NCI-H1105 treated with DMSO at 0.1 percent for 48 hours (cell line): ENCODE results near the gene NCOA3.

Experiments used
- DNase-seq: peaks from one replicate; lab custom pipeline; 2025; lab: John Stamatoyannopoulos, UW

NCOA3 gene

DNA sequence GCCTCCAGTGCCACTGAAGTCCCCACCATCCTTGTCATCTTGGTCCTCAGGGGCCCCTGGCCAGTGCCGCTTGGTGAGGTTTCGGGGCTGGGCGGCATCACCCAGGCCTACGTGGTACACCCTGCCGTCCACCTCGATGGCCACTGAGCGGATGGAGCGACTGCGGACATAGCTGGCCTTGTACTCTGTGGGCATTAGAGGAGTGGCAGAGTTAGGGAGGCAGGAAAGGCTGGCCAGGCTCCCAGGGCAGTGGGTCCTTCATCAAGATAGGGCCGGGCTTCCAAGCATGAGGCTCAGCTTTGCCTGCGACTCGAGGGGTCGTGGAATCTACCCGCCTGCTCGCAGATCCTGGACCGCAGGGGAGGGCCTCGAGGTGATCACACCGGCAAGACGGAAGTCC, 164.6 kb downstream of the NCOA3 start:
- DNase-seq: no peak

DNA sequence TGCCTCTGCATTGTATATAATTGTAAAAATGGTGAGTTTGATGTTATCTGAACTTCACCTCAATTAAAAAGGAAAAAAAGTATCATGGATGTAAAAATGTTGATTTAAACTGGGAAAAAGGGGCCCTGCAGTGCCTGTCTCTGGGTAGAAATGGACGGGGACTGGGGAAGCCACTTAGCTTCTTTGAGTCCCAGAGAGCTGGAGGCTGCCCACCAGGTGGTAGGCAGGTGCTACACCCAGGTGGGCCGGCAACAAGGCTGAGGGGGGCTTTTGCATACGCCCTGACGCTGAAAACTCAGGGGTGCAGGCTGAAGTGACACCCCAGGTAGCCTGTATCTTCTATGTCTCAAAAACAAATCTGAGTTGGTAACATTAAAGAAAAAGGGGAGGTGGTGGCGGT, 165.4 kb downstream of the NCOA3 start:
- no peak for DNase-seq

DNA sequence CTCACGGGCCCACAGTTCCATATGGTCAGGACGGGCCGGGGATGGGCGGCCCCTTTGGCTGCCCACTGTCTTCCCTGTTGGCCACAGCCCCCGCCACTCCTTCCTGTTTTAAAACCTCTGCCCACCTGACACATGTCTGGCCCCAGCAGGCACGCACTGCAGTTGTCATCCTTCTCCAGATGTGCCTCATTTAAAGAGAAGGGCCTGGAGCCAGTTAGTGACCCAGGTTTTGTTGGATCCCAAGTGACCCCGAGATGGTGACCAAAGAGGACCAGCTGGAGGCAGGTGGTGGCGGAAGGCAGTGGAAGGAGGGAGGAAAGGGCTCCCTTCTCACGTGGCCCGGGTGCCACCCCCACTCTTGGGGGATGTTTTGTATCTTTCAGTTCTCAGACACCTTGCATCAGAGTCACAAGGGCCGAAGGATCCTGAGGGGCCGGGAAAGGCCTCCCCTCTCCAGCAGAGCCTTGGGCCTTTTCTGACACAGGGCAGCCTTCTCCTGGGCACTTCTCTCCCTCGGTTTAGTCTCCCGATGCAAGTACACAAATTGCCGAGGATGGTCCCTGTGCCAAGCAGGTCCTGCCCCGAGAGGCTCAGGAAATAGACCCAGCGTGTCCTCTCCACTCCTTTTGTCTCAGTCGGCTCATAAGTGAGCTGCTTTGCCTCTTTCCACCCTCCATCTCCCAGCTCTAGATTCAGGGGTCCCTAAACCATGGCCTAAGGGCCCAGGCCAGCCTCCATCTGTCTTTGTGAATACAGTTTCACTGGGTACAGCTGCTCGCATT, 166.0 kb downstream of the NCOA3 start:
- no peak for DNase-seq

DNA sequence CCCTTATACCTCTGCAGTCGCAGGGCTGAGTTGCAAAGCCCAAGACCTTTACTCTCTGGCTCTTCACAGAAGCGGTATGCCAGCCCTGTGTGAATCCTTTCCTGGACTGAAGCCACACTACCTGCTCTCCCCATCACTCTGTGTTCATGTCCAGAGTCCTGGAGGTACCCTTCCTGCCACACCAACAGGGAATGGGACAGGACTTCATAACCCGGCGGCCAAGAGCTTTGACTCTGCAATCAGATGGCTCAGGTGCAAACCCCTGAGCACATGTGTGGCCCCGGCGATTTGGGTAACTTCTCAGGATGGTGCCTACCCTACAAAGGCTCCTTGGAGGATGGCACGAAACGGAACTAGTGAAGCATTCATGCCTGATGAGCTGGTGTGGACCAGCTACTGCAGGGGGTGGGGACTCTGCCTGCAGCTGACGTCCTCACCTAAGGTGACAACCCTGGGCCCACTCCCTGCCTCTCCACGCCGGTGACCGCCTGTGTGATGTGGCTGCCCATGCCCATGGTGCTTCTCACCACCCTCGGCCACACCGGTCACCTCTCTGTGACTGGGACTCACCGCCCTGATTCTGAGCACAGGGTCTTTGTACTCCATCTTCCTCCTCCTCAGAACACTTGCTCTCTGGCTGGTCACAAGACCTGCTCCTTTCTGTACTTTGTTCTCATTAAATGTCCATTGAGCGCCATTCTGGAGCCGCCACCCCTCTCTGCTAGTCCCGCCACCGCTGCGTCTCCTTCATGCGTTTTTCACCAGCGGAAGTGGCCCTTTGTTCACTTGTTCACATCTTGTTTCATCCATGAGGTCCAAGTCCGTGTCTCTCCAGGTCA, 166.8 kb downstream of the NCOA3 start:
- DNase-seq: no peak

DNA sequence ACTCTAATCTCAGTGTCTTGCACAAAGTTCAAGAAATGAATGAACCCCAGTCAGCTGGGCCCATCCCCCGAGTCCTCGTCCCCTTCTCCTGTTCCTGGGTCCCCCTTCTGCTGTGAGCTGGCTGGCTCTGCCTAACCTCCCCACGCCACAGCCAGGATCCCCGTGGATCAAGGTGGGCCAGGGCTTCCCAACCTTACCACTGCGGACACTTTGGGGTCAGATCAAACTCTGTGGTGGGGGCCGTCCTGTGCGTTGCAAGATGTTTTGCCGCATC, 167.4 kb downstream of the NCOA3 start:
- DNase-seq: no peak

DNA sequence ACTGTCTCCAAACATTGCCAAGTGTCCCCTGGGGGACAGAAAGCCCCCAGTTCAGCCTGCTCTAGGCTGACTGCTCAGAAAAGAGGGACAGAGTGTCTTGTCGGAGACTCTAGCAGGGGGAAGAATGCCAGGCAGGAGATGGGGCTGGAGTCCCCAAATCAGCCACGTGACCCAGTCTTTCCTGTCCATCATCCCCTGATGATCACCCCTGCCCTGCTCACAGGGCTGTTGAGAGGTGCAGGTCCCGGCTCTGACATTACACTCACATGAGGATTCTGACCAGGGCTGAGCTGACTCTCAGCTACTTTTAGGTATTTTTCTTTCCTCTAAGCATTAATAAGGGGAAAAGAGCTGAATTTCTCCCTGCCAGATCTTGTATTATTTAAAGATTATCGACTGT, 167.8 kb downstream of the NCOA3 start:
- no peak for DNase-seq

DNA sequence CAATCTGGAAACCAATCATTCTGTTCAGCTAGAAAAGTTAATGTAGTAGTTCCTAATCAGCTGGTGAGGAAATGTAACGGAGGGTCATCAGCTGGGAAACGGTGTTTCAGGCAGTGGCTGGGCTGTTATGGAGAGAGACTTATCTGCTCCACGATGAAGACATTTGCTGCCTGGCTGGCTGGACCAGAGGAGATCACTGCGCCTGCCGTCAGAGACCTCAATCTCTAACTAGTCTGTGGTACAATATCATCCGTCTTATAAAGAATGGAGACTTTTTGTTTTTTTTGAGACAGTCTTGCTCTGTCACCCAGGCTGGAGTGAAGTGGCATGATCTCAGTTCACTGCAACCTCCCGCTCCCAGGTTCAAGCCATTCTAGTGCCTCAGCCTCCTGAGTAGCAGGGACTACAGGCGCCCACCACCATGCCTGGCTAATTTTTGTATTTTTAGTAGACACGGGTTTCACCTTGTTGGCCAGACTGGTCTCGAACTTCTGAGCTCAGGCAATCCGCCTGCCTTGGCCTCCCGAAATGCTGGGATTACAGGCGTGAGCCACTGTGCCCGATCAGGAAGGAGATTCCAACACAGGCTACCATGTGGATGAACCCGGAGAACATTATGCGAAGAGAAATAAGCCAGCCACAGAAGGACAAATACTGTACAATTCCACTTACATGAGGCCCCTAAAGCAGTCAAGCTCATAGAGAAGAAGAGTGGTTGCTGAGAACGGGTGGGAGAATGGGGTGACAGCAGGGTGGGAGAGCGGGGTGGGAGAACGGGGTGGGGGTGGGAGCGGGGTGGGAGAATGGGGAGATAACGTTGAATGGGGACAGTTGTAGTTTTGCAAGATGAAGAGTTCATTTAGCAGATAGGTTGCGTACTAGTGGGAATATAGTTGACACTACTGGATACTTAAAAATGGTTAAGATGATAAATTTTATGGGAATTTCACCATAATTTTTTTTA, 168.5 kb downstream of the NCOA3 start:
- DNase-seq: no peak

DNA sequence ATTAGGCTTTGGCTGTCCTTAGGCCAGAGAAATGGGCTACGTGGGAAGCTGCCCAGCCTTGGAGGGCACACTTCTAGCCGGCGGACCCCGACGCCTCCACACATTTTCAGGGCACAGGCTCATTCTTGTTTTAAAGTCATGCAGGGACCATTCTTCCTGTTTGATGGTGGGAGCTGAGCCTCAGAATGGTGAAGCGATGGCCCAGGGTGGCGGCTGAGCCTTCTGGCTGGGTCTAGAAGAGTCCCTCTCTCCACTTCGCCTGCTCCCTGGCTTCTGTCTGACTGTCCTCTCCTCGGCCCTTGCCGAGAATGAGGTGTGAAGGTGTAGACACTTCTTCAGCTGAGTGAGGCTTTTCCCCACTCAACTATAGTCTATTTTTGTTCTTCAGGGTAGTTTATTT, 169.2 kb downstream of the NCOA3 start:
- DNase-seq: no peak

DNA sequence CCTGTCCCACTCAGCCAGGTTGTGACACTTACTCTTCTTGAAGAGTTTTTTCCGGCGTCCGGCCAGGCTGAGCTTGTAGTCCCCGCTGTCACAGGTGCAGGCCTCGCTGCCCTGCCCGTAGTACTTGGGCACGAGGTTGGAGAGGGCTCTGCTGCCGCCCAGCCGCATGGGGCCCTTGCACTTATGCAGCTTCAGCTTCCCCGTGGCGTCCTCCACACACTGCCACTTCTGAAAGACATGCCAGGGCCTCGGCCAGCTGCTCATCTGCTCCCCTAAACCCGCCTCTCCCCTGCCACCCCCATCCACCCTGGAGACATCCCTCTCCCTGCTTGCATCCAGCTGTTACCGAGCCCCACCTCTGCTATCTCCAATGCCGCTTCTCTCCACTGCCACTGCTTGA, 170.5 kb downstream of the NCOA3 start:
- DNase-seq: no peak

DNA sequence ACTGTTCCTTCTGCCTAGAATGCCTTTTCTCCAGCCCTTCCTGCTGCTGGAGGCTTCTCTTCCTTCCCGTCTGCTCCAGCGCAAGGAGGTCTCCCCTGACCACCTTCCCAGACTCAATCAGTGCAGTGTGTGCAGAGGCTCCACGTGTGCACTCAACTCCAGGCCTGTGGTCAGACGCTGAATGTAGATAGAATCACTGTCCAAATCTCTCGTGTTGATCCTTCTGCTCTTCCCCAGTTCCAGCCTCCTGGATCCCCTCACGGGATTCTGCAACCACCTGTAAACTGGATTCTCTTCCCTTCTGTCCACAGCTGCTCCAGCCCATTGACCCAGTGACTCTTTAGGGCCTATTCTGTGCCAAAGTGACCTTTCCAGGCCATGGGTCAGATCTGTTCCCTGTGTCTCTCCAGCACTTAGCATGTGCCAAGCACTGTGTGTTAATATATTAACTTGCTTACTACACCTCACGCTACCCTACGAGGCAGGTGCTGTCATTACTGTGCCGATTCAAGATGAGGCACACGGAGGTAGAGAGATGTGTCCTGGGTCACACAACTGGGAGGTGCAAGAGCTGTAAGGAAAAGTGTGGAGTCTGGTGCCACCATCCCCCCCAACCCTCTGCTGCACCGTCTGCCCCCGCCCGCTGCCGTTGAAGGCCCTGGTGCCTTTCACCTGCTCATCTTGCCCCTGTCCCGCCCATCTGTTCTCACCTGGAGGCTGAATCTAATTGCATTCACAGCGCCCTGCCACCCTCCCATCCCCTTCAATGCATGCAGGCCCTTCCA, 171.4 kb downstream of the NCOA3 start:
- DNase-seq: no peak

DNA sequence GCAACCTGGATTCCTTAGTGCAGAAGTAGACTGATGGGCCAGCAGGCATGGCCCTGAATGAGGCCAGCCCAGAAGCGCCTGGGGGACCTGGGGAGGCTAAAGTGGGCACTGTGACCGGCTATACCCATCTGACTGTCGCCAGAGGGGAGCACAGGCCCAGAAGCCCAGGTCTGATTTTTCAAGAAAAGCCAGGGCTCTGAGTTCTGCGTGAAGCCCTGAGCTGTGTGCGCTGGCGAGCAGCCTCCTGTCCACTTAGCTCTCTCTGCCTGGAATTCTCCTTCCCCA, 171.9 kb downstream of the NCOA3 start:
- DNase-seq: no peak

DNA sequence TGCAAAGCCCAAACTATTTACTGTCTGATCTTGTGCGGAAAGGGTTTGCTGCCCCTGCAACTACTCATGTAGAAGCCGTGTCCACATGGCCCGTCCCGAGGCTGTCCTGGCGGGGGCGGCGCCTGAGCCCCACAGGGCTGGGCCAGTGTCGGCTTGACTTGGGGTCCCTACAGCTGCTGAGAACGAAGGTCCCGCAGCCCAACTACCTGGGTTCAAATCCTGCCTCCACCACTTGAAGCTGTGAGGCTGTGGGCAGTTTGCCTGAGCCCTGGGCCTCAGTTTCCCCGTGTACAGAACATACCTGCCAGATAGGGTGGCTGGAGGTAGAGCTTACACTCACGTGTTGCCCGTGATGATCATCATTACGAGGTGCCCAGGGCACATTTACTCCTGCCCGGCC, 172.5 kb downstream of the NCOA3 start:
- no peak for DNase-seq

DNA sequence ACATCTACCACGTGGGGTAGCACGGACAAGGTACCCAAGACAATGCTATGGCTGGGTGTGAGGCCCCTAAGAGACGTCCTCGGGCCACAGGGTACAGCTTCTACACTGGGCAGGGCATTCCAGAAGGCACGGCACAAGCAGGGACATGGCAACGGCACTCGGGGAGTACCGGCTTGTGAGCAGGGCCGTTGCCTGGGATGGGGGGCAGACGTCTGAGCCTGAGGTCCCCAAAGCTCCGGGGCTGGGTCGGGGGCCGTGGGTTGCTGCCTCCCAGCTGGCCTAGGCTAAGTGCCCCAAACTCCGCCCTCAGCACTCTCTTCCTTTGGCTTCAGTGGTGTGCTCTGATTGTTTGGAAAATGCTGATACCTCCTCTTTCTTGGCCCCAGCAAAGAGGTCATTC, 173.0 kb downstream of the NCOA3 start:
- DNase-seq: no peak

DNA sequence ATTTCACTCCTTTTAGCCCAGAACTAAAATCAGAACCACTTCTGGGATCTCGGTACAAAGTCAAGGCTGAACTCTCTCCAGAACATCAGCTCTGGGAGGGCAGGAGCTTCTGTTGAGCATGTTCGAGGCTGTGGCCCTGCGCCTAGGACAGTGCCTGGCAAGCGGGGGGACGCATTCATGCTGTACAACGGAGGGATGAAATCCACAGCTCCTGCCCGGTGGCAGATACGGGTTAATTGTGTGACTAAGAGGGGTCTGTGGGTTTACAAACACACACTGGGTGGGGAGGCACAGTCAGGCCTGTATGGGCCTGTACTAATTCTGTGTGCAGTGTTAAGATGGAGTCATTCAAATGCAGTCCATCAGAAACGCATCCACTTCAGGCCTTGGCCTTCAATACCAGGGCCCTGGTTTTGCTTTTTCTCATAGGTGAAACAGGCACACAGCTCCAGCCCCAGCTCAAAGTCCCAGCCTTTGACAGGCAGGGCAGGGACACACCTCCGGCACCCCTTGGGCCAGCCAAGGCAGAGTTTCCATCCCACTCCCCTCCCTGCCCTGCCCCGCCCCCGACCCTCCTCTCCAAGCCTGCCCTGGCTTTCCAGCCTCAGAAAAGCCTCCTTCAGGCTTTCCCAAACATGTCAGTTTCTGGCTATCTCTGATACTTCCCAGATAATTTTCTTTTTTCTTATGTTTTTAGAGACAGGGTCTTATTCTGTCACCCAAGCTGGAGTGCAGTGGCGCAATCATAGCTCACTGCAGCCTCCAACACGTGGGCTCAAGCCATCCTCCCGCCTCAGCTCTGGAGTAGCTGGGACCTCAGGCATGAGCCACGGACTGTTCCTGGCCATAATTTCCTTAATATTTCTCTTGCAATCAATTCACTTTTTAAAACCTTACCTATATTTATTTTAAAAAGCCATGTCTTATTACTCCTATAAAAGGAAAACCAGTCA, 173.8 kb downstream of the NCOA3 start:
- DNase-seq: no peak

DNA sequence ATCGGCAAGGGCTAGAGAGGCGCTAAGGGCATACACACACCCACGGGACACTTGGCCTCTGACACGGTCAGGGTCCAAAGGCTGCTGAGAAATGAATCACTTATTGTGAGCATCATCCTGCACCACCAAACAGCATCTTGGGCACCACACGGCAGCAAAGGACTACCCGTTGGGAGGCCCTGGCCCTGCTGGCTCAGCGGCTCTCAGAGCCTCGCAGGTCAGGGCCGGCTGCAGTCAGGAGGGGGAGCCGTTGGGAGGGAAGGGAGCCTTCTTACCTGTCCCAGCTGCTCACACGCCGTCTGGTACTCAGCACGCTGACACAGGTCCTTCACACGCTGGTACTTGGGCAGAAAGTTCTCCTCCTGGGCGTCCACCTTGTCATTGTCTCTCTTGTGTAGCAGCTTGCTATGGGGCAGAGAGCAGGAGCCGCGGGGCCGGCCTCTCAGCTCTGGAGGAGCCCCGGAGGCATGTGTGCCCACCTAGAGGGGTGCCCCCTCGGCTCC, 174.6 kb downstream of the NCOA3 start:
- DNase-seq: no peak

DNA sequence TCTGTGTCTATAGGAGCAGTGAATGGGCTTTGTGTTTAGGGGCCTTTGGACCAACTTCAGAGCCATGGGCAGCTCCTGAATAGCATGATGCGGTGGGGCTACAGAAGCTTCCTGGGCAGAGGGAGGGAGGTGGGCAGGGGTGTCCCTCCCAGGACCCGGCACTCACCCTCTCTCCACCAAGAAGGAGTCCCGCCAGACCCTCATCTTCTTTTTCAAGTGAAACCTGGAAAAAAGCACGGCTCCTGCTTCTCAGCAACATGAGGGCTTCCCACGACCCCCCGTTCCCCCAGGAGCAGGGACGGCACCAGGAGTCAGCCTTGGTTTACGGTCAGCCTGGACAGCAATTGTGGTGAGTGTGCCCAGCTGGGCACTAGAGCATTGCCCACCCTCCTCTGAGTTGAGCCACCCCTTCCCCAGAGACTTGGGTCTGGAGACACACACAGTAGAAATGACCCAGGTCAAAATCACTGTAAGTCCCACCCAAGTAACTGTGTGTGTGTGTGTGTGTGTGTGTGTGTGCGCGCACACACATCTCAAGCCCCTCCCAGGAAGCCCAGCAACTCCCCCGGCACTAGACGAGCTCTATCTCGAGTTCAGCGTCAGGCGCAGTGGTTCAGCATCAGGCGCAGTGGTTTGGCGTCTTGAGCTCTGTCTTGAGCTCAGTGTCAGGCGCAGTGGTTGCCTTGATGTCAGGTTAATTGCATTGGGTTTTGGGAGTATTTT, 175.4 kb downstream of the NCOA3 start:
- DNase-seq: no peak

DNA sequence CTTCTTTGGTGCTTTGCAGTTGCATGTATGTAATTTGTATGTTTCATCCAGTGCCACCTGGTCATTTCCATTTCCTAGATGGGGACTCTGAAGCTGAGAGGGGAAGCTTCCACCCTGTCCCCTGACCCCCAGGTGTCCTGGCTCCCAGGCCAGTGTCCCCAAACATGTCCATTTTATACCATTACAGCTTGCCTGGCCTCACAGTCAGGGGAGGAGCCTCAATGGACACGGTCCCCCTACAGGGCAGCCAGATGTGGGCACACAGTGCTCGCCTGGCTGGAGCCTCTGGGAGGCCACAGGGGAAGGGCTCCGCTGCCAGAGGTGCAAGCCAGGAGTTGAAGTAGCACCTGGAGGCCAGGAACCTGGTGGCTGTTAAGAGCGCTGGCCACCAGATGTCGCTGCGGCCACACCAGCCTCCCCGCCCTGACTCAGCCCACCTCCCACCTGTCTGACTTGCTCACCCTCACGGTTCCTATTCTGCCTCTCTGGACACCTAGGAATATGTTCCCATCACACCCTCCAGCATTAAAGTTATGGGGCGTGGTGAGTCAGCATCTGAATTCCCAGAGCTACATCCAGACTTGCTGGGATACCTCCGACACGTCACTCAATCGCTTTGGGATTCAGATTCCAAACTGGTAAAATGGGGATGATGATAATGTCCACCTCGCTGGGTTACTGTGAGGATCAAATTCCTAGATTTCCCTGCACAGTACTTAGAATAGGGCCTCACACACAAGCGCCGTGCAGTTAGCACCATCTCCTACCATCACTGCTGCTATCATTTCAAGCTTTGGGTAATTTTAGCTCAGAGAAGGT, 176.2 kb downstream of the NCOA3 start:
- peak; percentile 73 for DNase-seq

DNA sequence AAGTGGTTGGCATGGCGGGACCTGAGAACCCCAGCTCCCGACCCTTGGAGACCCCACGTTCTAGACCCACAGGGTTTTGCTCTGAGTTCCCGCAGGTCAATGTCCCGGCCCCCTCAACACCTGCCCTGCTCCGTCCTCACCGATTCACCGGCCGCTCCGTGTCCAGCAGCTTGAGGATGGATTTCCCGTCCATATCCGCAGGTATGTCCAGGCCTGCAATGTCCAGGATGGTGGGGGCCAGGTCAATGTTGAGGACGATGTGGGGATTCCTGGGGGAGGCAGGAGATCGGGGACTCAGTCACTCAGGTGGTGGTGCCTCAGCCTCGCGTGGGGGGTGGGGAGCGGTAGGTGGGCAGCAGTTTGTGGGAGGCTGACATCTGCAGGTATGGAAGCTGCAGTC, 176.8 kb downstream of the NCOA3 start:
- DNase-seq: no peak

DNA sequence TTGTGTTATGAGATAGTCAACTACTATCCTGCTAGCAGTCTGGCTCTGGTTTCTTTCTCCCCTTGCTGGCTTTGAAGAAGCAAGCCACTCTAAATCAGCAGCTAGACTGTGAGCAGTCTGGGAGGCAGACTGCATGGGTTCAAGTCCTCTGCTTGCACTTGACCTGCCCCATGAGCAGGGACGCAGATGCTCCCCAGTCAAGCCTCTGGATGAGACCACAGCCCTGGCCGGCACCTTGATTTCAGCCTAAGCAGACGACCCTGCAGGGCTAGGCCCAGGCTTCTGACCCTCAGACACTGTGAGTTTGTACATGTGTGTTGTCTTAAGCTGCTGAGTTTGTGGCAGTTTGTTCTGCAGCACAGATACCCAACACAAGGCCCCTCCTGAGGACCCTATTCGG, 177.8 kb downstream of the NCOA3 start:
- DNase-seq: no peak
